Stimulated activated CD8-positive, alpha-beta memory T cell treated with anti-CD3 and anti-CD28 coated beads, Interleukin-4, amount 100 ng/mL, for 24 hours (primary cell): ENCODE data around the gene IGF2BP2.
"Not testable (repeated sequence)": the region's sequence is repeated elsewhere in the genome, so short reads cannot be mapped to it uniquely, and the experiment has no call there.

ENCODE experiments used
- DNase-seq: peaks from one replicate; pipeline ENCODE4 v3.0.0-alpha.2; 2020; ENCODE audit warnings: low read depth

The IGF2BP2 gene

DNA sequence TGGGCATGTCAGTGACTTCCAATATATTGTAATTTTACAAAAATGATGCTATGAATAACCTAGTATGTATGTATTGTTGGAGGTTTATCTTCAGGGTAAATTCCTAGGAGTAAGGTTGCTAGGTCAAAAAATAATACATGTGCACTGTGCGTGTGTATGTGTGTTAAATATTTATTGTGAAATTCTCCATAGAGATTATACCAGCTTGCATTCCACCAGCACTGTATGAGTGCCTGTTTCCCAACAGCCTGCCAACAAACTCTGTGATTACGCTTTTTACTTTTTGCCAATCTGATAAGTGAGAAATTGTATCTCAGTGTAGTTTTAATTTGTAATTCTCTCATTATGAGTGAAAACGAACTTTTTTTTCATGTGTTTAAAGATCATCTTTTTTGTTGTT is 12.6 kb upstream of the IGF2BP2 start:
- DNase-seq = no peak

DNA sequence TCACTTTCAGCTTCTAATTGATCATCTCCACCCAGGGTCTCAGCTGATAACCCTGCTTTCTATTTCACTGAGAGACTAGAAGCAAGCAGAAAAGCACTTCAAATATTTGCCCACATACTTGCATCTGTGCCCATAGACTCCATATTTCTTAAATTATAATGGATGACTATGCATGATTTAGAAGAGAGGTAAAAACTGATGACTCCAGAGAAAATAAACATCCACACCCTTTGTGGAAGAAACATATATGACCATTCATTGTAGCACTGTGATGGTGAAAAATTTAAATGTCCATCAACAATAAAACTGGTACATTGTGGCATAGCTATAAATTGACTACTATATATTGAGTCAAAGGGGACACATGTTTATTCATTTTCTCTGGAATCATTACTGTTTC is 7.1 kb upstream of the IGF2BP2 start:
- DNase-seq = no peak

DNA sequence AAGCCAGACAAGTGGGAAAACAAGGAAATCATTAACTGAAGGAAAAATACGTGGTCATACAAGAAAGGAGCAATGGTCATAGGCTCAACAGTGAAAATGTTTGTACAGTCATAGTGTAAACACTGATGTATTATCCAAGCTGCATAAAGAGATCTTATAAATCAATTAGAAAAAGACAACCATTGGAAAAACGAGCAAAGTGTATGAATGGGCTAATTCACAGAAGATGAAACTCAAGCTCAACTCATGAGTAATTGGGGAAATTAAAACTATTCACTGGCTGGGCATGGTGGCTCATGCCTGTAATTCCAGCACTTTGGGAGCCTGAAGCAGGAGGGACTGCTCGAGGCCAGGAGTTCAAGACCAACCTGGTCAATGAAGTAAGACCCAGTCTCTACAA is 6.4 kb upstream of the IGF2BP2 start:
- DNase-seq = no peak

DNA sequence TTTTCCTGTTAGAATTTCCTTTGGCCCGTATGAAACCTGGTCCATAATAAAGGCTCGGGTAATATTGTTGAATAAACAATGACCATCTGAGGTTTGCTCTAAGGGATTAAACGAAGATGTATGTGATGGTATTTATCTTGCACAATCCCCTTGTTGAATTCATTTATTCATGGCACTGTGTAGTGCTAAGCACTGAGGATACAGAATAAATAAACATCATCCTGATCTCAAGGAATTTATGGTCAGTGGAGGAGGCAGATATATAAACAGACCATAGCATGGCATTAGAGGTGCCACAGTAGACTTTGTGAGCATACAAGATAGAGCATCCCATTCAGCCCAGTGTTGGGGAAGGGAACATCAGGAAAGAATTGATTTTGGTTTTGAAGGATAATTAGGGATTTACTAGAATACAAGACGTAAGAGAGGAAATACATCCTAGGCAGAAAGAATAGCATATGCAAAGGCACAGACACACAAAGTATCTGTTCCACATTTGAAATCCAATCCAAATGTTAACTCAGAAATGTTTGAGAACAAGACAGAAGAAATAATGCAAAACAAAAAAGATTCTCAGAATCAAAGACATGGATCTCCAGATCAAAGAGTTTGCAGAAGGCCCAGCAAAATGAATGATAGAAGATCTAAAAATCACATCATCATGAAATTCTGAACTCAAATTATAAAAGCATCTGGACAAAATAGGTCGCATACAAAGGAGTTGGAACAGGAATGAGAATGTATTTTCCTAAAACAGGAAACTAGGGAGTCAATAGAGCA is 5.4 kb upstream of the IGF2BP2 start:
- no peak for DNase-seq

DNA sequence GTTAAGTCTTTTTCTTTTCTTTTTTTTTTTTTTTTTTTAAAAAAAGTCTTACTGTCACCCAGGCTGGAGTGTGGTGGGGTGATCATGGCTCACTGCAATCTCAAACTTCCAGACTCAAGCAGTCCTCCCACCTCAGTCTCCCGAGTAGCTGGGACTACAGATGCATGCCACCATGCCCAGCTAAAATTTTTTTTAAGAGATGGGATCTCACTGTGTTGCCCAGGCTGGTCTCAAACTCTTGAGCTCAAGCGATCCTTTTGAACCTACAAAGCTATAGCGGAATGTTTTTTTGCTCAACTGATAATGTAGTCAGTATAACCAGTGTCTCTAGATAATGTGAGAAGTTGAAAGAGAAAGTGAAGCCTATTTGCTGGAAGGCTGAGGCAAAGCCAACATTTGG is 3.9 kb upstream of the IGF2BP2 start:
- no peak for DNase-seq

DNA sequence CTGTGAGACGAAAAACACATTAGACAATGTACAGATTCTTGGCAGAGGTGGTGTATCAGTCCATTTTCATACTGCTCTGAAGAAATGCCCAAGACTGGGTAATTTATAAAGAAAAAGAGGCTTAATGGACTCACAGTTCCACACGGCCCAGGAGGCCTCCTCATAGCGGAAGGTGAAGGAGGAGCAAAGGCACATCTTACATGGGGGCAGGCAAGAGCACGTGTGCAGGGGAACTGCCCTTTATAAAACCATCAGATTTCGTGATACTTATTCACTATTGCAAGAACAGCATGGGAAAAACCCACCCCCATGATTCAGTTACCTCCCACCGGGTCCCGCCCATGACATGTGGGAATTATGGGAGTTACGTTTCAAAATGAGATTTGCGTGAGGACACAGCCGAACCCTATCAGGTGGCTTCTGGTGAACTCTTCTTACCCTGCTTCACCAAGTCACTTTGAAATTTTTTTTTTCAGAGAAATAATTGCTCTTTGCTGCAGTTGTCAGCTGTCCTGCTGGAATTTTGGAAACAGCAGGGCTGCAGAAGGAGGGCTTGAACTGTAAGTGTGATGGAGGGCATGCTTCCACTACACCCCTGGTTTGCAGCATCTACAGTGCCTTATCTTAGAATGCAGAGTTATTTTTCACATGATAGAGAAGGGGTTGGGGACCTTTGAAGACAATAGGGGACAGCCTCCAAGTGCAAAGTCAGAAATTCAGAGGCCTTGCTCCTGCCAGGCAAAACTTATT is 2.9 kb upstream of the IGF2BP2 start:
- no peak for DNase-seq

DNA sequence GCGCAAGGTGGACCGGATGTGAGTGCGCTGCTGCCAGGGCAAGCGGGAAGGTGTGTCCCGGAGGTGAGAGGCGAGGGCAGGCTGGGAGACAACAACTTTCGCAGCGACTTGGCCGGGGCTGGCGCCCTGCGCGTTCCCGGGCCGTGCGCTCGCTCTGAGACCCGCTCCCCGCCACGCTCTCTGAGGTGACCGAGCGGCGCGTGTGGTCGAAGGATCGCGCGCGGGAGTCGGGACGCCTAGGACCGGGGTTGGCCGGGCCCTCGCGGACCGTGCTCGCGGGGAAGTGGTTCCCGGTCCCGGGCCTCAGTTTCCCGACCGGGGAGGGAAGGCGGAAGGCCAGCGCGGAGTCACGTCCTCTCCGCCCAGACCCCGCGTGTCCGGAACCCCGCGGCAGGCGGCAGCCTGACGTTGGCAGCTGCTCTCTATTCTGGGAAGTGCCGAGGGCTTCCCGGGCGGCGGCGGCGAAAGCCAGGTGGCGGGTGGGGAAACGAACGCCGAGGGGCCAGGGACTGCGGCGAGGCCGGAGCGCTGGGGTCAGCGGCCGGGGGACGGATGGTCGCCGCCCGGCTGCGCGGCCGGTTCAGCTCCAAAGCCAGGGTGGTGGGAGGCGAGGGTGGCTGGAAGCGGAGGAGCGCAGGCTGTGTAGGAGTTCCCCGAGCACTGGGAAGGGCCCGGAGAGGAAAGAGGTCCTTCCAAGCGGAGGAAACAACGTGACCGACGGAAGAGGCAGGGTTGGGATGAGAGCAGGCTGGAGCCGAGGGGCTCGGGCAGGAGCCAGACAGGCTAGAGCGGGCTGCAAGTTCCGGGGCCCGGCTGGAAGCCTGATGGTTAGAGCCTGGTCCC is 1.0 kb upstream of the IGF2BP2 start:
- DNase-seq = peak; percentile 13

DNA sequence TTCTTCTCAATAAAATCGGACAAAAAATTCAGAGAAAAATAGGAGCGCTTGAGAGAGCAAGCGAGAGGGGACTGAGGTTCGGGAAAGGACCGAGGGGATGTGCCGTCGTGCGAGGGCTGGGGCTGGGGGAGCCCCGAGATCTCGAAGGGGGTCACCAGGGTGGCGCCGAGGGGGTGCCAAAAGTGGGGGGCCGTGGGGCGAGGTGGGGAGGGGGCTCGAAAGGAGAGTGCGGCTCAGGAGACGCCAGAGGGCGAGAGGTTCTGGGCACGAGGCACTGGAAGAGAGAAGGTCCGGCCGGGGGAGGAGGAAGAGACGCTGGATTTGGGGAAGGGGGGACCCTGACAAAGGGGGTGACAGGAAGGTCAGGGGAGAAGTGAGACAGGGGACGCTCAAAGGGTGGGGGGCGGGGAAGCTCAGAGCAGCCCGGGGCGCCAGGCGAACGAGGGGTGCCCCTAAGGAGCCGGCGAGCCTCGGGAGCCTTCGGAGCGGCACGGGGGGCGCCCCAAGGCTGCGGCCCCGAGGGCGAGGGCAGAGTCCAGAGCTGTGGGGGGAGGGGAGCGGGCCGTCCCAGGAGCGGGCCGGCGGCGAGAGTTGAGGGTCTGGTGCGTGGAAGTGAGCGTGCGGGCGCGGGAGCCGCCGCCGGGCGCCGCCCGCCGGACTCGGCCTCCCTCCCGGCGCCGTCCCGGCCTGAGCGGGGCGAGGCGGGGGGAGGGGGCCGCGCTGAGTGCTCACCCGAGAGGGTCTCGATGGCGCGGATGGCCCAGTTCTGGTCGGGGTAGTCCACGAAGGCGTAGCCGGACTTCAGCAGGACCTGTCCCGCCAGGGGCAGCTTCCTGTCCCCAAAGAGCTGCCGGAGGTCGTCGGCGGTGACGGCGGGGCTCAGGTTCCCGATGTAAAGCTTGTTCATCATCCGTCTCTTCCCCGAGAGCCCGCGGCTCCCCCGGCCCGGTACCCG is 514 bp downstream of the IGF2BP2 start:
- DNase-seq = no peak

DNA sequence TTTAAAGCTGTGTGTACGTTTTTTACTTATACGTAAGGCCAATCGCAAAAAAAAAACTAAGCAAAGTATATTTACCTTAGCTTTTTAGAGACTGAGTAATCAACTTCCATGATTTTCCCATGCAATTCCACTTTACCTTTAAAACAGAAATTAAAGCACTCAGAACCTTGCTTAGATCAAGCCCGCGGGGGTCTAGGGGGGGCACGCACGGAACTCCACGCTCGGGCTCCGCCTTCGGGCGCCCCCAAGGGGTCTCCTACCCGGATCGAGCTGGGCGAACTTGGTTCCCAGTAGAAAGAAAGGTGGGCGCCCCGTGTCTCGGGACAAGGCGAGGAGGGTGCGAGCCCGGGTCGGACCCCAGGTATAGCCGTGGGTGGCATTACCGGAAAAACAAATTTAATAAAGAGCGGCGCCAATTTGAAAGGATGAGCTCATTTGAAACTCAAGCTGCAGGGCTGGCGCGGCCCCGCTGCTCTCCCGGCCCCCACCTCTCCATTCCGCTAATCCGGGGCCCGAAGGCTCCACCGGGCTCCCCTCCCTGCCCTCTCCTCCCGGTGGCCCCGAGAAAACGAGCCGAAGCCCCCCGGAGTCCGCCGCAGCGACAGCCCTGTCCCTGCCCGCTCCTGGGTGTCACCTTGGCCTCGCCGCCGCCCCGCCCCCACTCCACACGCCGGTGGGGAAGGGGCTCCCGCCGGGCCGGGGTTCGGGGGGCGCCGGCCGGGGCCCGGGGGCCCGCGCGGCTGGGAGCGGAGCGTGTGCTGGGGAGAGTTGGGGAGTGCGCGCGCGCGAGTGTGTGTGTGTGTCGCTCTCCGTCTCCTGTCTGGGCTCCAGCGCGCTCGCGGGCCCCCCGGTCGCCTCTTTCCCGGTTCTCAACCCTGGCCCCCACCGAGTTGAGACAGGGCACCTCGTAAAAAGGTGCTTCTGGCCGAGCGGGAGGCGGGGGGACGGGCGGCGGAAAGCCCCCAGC is 1.5 kb downstream of the IGF2BP2 start:
- DNase-seq = no peak

DNA sequence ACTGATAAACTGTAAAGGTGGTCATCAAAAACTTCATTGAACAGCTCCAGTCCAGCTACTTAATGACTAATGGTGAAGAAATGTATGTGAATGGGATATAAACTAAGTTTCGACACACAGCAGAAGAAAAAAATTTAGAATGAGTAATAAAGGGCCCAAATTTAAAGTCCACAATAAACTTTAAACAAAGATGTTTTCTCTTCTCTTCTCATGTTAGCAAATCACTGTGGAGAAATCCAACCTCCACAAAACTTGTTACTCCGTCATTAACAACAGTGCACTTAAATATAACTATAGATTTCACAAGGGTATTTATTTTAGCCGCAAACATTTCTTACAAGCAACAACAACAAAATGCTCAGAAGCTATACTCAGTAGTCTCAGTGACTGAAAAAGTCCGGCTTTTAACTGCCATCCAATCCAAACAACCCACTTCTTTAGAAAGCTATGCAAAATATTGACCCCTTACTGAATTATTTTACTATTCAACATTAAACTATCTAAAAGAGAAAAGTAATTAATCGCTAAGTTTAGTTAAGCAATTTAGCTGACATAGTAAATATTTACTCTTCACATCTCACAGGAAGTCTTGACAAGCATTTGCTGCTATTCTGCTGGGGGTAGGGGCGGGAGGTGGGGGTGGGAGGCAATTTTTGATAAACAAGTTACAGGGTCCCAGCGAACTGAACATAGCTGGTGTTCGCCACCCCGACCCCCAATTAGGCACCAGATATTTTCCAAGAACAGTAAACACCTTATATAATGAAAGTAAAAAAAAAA is 2.4 kb downstream of the IGF2BP2 start:
- no peak for DNase-seq

DNA sequence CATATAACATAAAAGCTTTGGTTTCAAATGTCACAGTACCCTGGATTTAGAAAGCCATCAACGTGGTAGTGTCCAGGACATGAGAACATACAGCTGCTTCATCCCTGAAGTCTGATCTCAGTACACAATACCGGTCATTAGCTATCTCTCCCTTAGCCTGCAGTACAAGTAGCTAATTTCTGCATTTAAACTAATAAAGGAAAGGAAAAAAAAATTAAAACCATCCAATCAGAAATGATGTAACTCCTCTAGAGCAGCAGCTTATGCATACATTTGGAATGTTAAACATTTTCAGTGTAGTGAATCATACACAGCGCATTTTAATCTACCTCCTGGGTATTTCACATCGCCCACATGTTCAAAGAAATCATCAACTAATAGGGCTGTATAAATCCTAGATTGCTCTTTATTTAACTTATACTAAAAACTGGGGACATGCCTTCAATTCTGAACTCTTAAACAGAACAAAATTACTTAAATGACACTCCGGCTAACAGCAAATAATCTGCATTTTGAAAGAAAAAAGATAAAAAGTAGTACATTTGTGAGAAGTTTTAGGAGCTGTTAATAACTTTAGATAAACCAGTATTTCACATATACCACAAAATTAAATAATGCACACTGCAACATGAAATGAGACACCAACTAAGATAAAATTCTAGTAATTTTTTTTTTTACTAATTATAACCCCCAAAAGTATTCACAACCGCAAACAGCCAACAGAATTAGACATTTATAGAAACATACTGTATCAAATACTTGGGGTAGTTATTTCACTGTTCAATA is 3.7 kb downstream of the IGF2BP2 start:
- DNase-seq = no peak

DNA sequence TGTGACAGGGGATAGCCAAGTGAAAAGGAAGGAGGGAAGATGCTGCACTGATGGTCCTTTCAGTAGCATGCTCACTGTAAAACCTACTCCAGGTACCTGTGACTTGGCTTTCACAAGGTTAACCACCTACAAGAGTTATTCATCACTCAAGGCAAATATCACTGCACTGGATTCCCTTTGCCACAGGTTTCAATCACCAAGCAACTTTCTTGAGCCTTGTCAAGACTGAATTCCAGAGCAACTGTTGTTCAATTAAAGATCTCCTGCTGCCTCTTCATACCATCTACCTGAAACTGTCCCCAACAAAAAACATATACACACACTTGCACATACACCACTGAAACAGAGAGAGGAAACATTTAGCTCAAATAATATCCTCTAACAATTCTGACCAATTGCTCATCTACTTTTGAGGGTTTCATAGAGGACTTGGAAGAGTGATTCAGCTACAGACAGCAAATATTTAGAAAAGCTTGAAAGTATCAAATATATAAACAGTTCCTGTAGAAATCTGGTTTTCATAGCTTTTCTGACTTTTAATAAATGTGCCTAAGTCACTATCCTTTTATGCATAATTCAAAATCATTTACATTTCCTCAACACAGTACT is 6.5 kb downstream of the IGF2BP2 start:
- DNase-seq = no peak

DNA sequence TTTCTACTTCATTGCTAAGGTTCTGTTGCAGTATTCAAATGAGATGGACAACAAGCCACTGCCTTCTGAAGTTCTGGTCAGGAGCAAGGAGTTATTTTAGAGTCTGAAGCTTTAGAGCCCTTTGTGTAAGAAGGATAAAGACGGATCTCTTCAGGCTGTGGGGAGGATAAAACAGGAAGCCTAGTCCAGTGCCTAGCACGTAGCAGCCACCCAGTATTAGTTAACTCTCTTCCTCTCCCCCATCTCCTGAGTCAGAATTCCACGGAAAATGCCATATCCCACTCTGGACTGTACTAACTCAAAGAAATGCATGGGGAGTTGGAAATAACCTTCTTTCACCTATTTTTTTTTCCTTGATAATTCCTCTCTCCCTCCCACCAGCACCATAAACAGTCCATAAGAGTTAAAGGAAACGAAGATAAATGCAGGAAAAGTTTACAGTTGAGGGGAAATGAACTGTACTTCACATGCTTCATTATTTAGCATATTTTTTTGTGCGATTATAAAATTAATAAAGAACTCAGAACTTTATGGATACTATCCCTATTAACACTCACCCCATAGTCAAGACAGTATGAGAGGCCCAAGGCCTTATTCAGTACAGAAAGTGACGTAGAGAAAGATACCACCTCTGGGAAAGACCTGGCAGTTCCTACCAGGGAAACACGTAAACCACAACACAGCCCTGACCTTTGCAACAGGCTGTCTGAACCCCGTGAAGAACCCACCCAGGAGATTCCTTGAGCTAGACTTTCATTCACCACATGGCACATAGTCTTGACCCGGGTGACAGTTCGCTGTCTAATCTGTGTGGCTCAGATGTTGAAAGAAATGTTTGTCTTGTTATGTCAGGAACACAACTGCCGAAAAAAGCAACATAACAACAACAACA is 9.2 kb downstream of the IGF2BP2 start:
- DNase-seq = no peak

DNA sequence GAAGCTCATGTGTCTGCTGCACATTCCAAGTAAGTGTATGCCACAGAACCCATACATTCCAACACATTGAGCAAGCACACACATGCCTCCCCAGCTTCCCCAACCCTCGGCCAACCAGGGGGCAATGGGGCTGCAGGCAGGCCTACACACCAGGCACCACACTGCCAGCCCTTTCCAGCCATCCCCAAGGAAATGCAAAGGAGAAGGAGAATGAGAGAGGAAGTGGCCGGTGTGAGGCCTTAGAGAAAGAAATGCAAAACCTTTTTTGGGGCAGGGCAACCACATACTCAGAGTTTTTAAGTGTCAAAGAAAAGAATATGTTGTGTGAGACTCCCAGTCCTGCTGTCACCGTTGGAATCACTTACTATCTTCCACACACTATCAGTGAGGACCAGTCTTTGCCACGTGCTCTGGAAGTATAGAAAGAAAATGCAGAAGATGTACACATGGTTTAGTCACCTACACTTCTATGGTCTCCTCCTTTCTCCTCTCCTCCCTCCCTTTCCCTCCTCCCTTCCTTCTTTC is 11.1 kb downstream of the IGF2BP2 start:
- DNase-seq = no peak

DNA sequence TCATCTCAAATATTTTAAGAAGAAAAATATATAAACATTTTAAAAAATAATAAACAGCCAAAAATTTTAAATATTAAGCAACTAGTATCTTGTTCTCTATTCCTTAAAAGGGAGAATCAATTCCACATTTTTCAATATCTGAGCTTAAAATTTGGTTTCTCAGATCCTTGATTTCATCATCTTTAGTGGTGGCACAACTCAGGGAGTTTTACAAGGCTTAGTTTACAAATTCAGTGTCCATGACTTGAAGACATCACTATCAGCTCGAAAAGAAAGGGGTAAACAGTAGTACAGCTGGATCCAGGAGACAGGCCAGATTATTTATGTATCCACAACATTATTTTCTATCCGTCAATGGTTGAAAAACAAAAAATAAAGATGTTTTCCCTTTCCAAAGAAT is 11.6 kb downstream of the IGF2BP2 start:
- DNase-seq = no peak

DNA sequence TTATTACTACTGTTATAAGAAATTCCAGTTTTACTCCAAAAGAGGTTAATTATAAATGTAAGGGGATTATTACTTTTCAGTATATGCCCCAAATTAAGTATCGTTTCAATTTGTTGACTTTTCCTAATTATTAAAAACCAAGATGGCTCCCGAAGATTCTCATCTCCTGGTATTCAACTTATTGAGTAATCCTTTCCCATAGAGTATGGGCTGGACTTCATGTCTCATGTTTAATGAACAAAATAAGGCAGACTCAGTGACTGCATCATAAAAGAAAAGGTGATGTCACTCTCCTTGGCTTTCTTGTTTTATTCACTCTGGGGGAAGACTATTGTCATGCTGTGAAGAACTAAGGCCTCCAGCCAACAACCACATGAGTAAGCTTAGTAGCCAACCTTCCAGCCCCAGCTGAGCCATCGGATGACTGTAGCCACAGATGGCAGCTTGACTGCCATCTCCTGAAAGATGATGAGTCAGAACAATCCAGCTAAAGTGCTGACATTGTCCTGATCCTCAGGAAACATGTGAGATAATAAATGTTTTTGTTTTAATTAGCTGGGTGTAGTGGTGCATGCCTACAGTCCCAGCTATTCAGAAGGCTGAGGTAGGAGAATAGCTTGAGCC is 17.3 kb downstream of the IGF2BP2 start:
- DNase-seq = no peak

DNA sequence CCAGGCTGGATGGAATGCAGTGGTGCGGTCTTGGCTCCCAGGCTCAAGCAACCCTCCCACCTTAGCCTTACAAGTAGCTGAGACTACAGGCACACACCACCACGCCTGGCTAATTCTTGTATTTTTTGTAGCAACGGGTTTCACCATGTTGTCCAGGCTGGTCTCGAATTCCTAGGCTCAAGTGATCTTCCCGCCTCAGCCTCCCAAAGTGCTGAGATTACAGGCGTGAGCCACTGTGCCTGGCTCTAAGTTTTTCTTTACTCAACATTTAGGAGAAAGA is 26.1 kb downstream of the IGF2BP2 start:
- DNase-seq = not testable (repeated sequence)
